ENCODE measurements around the gene CTDNEP1.

The CTDNEP1 gene

DNA sequence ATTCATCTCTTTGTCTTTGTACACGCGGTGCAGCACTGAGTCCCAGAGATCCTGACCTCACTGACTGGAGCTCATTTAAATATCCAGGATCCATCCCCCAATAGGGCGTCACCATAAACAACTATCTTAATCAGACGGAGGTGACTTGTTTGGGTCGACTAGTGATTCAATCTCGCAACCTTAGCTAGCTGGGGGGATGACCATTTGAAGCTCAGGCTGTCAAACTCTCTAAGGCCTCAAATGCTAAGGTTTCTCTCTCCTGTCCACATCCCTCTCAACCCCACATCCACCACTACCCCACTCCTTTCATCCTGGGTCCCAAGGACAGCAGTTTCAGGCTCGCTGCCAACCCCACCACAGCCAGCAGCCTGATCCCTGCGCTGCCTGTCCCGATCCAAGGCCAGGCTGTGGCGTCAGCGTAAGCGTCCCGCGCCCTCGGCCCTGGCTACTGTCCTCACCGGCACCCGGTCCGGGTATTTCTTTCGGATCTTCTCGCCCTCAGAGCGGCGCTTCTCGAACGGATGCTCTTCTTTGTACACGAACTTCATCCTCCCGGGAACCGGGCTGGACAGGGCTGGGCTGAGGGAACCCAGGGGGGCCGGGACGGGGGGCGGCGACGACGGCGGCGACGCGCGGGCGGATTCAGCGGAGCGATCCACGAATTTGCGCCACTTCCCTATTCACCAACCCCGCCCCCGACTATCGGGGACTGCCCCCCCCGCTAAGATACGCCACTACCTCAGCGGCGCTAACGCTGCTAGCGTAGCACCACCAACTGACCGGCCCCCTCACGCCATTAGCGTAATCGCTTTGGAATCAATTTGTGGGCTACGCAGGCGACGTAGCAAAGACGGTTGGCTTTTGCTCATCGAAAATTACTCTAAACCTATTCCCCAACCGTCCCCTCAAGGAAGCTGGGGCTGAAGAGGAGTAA, 9.5 kb downstream of the CTDNEP1 start, which contains the start of gene GABARAP:
TSS of gene GABARAP (minus strand) at position 667 of the 934 bp plus-strand sequence. CDS start at position 548, 119 bp downstream.
- peaks cover 14% of the 10 kb centered on the region for H3K36me3 ChIP-seq (ENCODE audit: control insufficient read depth, insufficient read depth, low read length)
- peak within 1 kb of the TSS; percentile 95 for H3K4me3 ChIP-seq (ENCODE audit: low read depth, low read length)
- H3K4me1 ChIP-seq (ENCODE audit: control insufficient read depth, insufficient read depth, low read length): peaks cover 10% of the 10 kb centered on the region
- H3K9ac ChIP-seq (ENCODE audit: low read depth, low read length): peak within 1 kb of the TSS; percentile 86
- H3K9me3 ChIP-seq (ENCODE audit: control insufficient read depth, insufficient read depth, low read length): no peaks in the 10 kb centered on the region
- H3K27me3 ChIP-seq (ENCODE audit: control insufficient read depth, insufficient read depth, low read length): no peaks in the 10 kb centered on the region

DNA sequence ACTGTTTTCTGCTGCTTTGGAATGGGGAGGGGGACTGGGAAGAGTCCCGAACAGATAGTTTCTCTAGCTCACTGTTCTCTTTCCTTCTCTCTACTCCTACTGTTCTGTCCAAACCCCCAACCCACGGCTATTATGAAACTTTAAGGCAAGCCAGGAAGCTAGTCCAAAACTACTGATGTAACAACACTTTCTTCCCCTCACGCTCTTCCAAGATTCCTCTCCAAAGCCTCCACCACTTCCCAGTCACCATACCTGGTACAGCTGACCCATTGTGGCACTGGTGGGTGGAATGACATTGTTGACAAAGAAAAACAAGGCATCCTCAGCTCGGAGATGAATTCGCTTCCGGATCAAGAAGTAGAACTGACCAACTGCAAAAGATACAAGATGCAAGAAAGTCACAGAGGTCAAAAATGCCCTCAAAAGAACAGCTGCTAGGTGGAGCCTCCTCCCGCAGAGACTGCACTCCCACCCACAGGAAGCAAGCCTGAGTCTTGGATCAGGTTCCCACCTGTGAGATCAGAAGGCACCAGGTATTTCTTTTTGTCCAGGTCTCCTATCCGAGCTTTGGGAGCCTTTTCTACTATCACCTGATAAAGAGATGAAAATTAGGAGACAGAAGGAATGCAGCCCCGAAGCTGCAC, 10.3 kb downstream of the CTDNEP1 start:
- no peaks in the 10 kb centered on the region for H3K9me3 ChIP-seq (ENCODE audit: control insufficient read depth, insufficient read depth, low read length)
- peaks cover 11% of the 10 kb centered on the region for H3K4me1 ChIP-seq (ENCODE audit: control insufficient read depth, insufficient read depth, low read length)
- H3K9ac ChIP-seq (ENCODE audit: low read depth, low read length): peak overlapping the region; percentile 40
- H3K27me3 ChIP-seq (ENCODE audit: control insufficient read depth, insufficient read depth, low read length): no peaks in the 10 kb centered on the region
- peak overlapping the region; percentile 95 for H3K4me3 ChIP-seq (ENCODE audit: low read depth, low read length)
- H3K36me3 ChIP-seq (ENCODE audit: control insufficient read depth, insufficient read depth, low read length): peaks cover 21% of the 10 kb centered on the region

DNA sequence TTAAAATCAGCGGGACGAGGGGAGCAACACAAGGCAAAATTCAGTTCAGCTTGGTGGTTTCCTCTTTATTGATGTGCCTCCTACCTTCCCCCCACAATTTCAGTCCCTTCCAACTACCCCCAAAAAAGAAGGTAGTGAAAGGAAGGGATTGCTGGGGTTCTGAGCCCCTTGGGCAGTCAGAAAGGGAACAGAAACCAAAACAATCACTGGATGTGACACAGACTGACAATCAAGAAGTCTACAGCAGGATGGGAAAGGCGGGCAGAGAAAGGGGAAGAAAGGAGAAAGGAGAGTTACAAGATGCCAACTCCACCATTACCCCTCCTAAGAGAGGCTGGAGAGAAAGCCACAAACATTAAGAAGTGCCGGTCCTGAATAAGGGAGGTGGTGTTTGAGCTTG, 11.2 kb downstream of the CTDNEP1 start:
- peak overlapping the region; percentile 95 for H3K4me3 ChIP-seq (ENCODE audit: low read depth, low read length)
- H3K9ac ChIP-seq (ENCODE audit: low read depth, low read length): no peak overlapping the region
- no peaks in the 10 kb centered on the region for H3K27me3 ChIP-seq (ENCODE audit: control insufficient read depth, insufficient read depth, low read length)
- H3K9me3 ChIP-seq (ENCODE audit: control insufficient read depth, insufficient read depth, low read length): no peaks in the 10 kb centered on the region
- H3K4me1 ChIP-seq (ENCODE audit: control insufficient read depth, insufficient read depth, low read length): peaks cover 11% of the 10 kb centered on the region
- H3K36me3 ChIP-seq (ENCODE audit: control insufficient read depth, insufficient read depth, low read length): peaks cover 23% of the 10 kb centered on the region

DNA sequence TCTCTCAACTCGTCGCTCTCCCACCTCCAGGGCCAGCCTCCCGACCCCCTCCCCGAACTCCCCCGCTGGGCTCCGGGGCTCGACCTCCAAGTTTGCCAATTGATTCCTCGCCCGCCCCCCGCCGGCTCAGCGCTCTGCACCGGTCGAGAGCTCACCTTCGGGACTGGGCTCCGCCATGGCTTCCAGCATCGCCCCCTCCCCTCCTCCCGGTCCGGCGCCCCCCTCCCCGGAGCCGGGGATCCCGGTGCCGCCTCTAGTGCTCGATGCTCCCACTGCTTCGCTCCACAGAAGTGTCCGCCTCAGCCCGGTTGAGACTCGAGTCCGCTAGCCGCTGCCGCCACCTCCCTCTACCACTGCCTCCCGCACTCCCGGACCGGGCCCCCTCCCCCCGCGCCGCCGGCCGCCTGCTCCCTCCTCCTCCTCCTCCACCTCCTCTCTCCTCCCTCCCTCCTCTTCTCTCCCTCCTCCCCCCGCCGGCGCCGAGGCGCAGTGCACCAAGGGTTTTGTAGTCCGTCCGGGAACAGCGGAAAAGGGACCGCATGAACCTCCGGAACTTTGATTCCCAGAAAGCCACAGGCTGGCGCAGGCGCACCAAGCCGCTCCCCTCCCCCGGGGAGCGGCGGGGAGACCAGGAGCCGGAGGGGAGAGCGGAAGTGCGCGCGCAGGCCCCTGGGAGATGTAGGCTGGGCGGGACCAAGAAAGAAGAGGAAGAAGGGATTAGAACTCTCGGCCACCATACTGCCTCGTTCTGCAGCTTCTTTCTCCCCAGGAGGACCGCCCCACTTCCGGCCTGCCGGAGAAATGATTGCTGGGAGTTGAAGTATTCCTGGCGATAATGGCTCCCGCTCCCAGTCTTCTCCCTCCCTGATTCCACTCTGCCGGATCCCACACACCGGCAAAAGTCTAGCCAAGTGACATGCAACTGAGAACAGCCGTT, 12.2 kb downstream of the CTDNEP1 start, which contains the start of gene PHF23:
TSS of gene PHF23 (minus strand) at position 367 of the 937 bp plus-strand sequence. CDS start at position 189, 178 bp downstream.
- Histone ChIP-seq H3K9me3 (ENCODE audit: control insufficient read depth, insufficient read depth, low read length) (no peaks in the 10 kb centered on the region), H3K36me3 (ENCODE audit: control insufficient read depth, insufficient read depth, low read length) (peaks cover 29% of the 10 kb centered on the region), H3K9ac (ENCODE audit: low read depth, low read length) (peak within 1 kb of the TSS; percentile 89), H3K4me3 (ENCODE audit: low read depth, low read length) (peak within 1 kb of the TSS; percentile 95), H3K4me1 (ENCODE audit: control insufficient read depth, insufficient read depth, low read length) (peaks cover 11% of the 10 kb centered on the region), H3K27me3 (ENCODE audit: control insufficient read depth, insufficient read depth, low read length) (no peaks in the 10 kb centered on the region)

DNA sequence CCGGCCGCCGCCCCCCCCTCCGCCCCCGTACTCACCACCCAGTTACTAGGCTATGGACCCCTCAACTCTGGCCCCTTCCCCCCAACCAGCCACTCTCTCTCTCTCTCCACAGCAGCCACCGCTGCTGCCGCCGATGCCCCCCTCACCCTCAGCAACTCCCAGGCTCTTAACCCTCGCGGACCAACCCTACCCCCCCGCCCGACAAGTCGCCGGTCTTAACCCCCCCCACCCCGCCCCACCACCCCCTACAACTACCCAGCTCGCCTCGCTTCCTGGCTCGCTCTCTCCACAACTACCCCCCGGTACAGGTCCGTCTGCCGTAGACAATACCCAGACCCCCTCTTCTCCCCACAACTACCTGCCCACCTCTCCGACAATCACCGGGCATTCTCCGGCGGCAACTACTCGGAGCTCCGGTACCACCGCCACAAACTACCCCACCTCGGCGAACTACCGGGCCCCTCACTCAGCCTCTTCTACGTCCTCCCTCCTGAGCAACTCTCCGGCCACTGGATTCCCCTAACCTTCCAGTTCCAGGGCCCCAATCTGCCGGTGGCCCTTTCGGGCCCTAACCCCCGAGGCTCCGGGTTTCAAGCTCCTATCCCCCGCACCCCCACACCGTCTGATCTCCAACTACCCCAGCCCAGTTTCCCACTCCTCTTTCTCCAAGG, 13.0 kb downstream of the CTDNEP1 start:
- peak overlapping the region; percentile 95 for H3K4me3 ChIP-seq (ENCODE audit: low read depth, low read length)
- H3K36me3 ChIP-seq (ENCODE audit: control insufficient read depth, insufficient read depth, low read length): peaks cover 24% of the 10 kb centered on the region
- H3K9ac ChIP-seq (ENCODE audit: low read depth, low read length): peak overlapping the region; percentile 89
- H3K4me1 ChIP-seq (ENCODE audit: control insufficient read depth, insufficient read depth, low read length): peaks cover 11% of the 10 kb centered on the region
- no peaks in the 10 kb centered on the region for H3K9me3 ChIP-seq (ENCODE audit: control insufficient read depth, insufficient read depth, low read length)
- H3K27me3 ChIP-seq (ENCODE audit: control insufficient read depth, insufficient read depth, low read length): no peaks in the 10 kb centered on the region

DNA sequence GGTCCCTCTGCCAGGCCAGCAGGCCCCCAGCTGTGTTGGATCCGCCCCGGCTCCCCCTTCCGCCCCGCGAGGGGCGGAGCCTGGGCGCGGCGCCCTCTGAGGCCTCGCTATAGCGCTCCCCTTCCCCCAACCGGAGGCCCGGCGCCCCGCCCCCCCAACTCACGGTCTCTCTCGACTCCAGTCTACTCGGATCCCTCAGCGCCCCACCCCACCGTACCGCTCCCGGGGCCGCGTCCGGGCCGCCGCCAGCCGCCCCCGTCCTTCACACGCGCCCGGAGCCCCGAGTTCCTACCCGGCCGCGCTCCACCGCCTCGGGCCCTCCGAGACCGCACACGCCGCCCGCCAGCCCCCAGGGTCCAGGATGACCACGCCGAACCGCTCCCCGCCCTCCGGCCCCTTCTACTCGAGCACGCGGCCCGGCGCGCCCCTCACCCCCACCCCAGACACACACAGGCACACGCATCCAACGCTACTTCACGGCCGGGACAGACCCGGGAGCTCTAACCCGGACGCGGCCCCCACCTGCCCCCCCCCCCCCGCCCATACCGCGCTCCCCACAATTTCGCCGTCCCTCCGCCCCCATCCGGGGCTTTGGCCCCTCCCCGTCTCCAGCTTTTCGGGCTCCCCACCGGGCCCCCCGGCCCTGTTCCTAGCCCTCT, 13.6 kb downstream of the CTDNEP1 start:
- Histone ChIP-seq H3K4me1 (ENCODE audit: control insufficient read depth, insufficient read depth, low read length) (peaks cover 11% of the 10 kb centered on the region), H3K36me3 (ENCODE audit: control insufficient read depth, insufficient read depth, low read length) (peaks cover 24% of the 10 kb centered on the region), H3K9ac (ENCODE audit: low read depth, low read length) (peak overlapping the region; percentile 60), H3K9me3 (ENCODE audit: control insufficient read depth, insufficient read depth, low read length) (no peaks in the 10 kb centered on the region), H3K4me3 (ENCODE audit: low read depth, low read length) (peak overlapping the region; percentile 95), H3K27me3 (ENCODE audit: control insufficient read depth, insufficient read depth, low read length) (no peaks in the 10 kb centered on the region)

DNA sequence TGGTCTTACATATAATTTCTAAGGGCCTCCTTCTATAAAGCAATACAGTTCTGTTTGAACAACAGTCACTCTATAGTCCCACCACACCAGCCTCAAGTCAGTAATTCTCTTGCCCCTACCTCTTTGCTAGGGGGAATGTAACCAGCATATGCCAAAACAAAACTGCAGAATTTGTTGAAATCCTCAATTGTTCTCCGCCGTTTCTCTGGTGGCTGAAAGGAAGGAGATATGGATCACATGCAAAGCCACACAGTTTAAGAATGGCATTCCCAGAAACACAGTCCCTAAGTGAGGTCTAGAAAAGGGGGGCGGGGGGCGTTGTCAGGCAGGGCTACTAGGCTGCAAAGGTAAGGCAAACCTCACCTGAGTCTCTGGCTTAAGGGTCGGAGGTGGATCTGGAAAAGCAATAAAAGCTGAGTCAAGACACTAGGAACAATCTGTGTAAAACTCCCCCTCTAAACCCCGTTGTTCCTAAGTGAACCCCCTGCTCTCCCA, 14.2 kb downstream of the CTDNEP1 start:
- peaks cover 11% of the 10 kb centered on the region for H3K4me1 ChIP-seq (ENCODE audit: control insufficient read depth, insufficient read depth, low read length)
- no peaks in the 10 kb centered on the region for H3K27me3 ChIP-seq (ENCODE audit: control insufficient read depth, insufficient read depth, low read length)
- H3K9me3 ChIP-seq (ENCODE audit: control insufficient read depth, insufficient read depth, low read length): no peaks in the 10 kb centered on the region
- peaks cover 24% of the 10 kb centered on the region for H3K36me3 ChIP-seq (ENCODE audit: control insufficient read depth, insufficient read depth, low read length)
- H3K4me3 ChIP-seq (ENCODE audit: low read depth, low read length): peak overlapping the region; percentile 56
- H3K9ac ChIP-seq (ENCODE audit: low read depth, low read length): no peak overlapping the region

DNA sequence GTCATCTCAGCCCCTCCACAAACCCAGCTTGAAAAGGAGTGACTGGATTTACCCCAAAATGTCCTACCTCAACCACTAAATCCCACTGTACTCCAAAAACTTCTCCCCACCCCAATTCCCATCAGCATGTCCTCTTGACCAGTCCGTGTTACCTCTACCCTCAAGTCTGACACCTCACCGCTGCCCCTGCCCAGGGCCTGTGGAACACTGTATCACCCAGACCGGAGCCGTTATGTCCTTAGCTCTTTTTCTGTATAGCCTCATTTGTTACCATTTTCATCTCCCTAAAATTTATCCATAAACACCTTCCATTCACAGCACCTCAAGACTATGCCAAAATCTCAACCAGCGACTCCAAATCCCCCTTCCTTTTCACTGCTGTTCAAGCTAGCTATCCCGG, 14.7 kb downstream of the CTDNEP1 start:
- peaks cover 14% of the 10 kb centered on the region for H3K4me1 ChIP-seq (ENCODE audit: control insufficient read depth, insufficient read depth, low read length)
- no peak overlapping the region for H3K9ac ChIP-seq (ENCODE audit: low read depth, low read length)
- peaks cover 24% of the 10 kb centered on the region for H3K36me3 ChIP-seq (ENCODE audit: control insufficient read depth, insufficient read depth, low read length)
- H3K27me3 ChIP-seq (ENCODE audit: control insufficient read depth, insufficient read depth, low read length): no peaks in the 10 kb centered on the region
- no peaks in the 10 kb centered on the region for H3K9me3 ChIP-seq (ENCODE audit: control insufficient read depth, insufficient read depth, low read length)
- H3K4me3 ChIP-seq (ENCODE audit: low read depth, low read length): no peak overlapping the region

DNA sequence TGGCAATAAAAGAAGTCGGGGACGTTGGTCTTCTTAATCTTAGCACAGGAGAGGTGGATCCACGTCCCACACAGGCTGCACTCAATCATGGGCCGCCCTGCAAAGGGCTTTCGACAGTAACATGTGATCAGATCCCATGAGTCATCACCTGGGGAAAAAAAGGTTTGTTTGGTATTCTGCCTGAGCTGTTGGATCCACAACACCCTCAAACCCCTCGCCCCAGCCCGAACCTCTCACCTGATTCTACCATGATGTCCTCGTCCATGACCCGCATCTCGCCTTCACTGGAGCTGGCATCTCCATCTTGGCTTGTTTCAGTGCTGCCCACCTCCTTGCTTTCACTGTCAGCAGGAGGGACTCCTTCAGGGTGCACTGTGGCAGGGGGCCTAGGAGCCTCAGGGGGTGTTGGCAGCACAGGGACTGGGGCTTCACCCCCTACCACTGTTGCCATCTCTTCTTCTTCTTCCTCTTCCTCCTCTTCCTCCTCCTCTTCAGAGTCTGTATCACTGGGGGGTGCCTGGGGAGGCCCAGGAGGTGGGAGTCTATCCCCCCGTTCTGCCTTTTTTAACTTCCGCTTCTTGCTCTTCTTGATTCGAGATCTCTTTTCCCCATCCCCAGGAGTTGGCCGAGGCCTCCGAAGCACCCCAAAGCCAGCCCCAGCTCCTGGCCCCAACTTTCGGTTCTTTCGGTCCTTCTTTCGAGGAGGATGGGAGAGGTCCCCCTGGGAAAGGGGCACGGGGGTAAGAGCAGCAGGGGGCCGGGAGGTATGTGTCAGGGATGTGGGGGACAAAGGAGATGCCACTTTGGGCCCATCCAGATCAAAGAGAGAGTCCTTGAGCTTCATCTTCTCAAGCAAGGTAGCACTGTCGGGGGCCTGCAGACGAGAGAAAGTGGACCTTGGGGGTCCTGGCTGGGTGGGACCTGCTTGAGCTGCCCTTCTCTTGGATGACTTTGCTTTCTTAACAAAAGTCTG, 15.6 kb downstream of the CTDNEP1 start:
- H3K4me1 ChIP-seq (ENCODE audit: control insufficient read depth, insufficient read depth, low read length): peaks cover 10% of the 10 kb centered on the region
- no peaks in the 10 kb centered on the region for H3K9me3 ChIP-seq (ENCODE audit: control insufficient read depth, insufficient read depth, low read length)
- no peaks in the 10 kb centered on the region for H3K27me3 ChIP-seq (ENCODE audit: control insufficient read depth, insufficient read depth, low read length)
- H3K36me3 ChIP-seq (ENCODE audit: control insufficient read depth, insufficient read depth, low read length): peaks cover 24% of the 10 kb centered on the region
- no peak overlapping the region for H3K9ac ChIP-seq (ENCODE audit: low read depth, low read length)
- no peak overlapping the region for H3K4me3 ChIP-seq (ENCODE audit: low read depth, low read length)
